HepG2 (cell line): ENCODE results near the gene C20orf144. TPM values are rescaled to one million over a fixed set of nuclear protein-coding genes. Genes with fewer than 3 reads are reported as not detected.

Experiments
- FOXA3 ChIP-seq: IDR thresholded peaks from 2 replicates; pipeline ENCODE4 v1.6.1; 2016; ENCODE audit warnings: missing genetic modification reagents, missing compliant biosample characterization
- FOXP4 ChIP-seq: sonication (generic); formaldehyde crosslinking; IDR thresholded peaks from 2 replicates; pipeline ENCODE4 v1.4.0; 2020; ENCODE audit warnings: missing genetic modification reagents
- IRF2 ChIP-seq: IDR thresholded peaks from 2 replicates; pipeline ENCODE4 v1.6.1; 2018; ENCODE audit warnings: missing genetic modification reagents, missing compliant biosample characterization
- KAT8 ChIP-seq: IDR thresholded peaks from 2 replicates; pipeline ENCODE4 v1.6.1; 2016; ENCODE audit warnings: missing genetic modification reagents, missing compliant biosample characterization
- MXD1 ChIP-seq: sonication (generic); formaldehyde crosslinking; IDR thresholded peaks from 2 replicates; pipeline ENCODE4 v1.4.0; 2020; ENCODE audit warnings: mild to moderate bottlenecking, missing genetic modification reagents
- NFKBIZ ChIP-seq: IDR thresholded peaks from 2 replicates; pipeline ENCODE4 v1.6.1; 2018; ENCODE audit warnings: missing genetic modification reagents, missing compliant biosample characterization
- NR2C2 ChIP-seq: sonication (generic); formaldehyde crosslinking; IDR thresholded peaks from 2 replicates; pipeline ENCODE4 v1.4.0; 2020; ENCODE audit warnings: missing genetic modification reagents, mild to moderate bottlenecking, moderate library complexity, borderline replicate concordance
- PRDM10 ChIP-seq: sonication (generic); formaldehyde crosslinking; IDR thresholded peaks from 2 replicates; pipeline ENCODE4 v1.4.0; 2020; ENCODE audit warnings: low read depth, missing genetic modification reagents
- RELA ChIP-seq: sonication (generic); formaldehyde crosslinking; IDR thresholded peaks from 2 replicates; pipeline ENCODE4 v1.4.0; 2020; ENCODE audit warnings: missing genetic modification reagents
- SOX5 ChIP-seq: IDR thresholded peaks from 2 replicates; pipeline ENCODE4 v1.6.1; 2016; ENCODE audit warnings: borderline replicate concordance
- ZC3H13 ChIP-seq: sonication (generic); formaldehyde crosslinking; IDR thresholded peaks from 2 replicates; pipeline ENCODE4 v1.8.1; 2023; ENCODE audit warnings: mild to moderate bottlenecking, missing genetic modification reagents, moderate library complexity
- ZNF441 ChIP-seq: sonication (generic); formaldehyde crosslinking; IDR thresholded peaks from 2 replicates; pipeline ENCODE4 v1.7.0; 2021; ENCODE audit warnings: missing genetic modification reagents, borderline replicate concordance
- ZNF616 ChIP-seq: sonication (generic); formaldehyde crosslinking; IDR thresholded peaks from 2 replicates; pipeline ENCODE4 v1.5.0; 2020; ENCODE audit warnings: low read depth, mild to moderate bottlenecking, missing genetic modification reagents
- ZNF644 ChIP-seq: IDR thresholded peaks from 2 replicates; pipeline ENCODE4 v1.6.1; 2016; ENCODE audit warnings: low read depth
- ZNF777 ChIP-seq: sonication (generic); formaldehyde crosslinking; IDR thresholded peaks from 2 replicates; pipeline ENCODE4 v1.4.0; 2020; ENCODE audit warnings: missing genetic modification reagents
- ZXDC ChIP-seq: sonication (generic); formaldehyde crosslinking; IDR thresholded peaks from 2 replicates; pipeline ENCODE4 v1.5.0; 2020; ENCODE audit warnings: mild to moderate bottlenecking, missing genetic modification reagents
- polyA plus RNA-seq, 8 experiments: library from polyadenylated mRNA; depleted of rRNA in 3 of 8; stranded (reverse) in 7 of 8; unstranded in 1 of 8; fragments of >200 nt; fragmentation: Illumina TruSeq in 4 of 8; extraction: Trizol in 4 of 8; gene quantifications; 2 replicates each; pipeline versions ENCODE4 v1.2.1 to v1.2.3, GENCODE V29; 2011 to 2016; ENCODE audit warnings: low read depth in 4 of 8, missing spikeins in 1 of 8, mixed read lengths in 1 of 8; ENCODE audit not compliant: insufficient read depth in 1 of 8
- total RNA-seq, 5 experiments: library from RNA; depleted of rRNA; stranded (reverse); fragments of >200 nt; fragmentation: Illumina TruSeq; extraction: Trizol; gene quantifications; 2 replicates each; pipeline ENCODE4 v1.2.3, GENCODE V29; 2016; ENCODE audit warnings: low read depth in 1 of 5

The C20orf144 gene
- total and polyA plus RNA-seq, 2 of the 13 experiments (the other 11 are each of a cell fraction or from before 2014, with no cell fraction given): 0.09 to 0.16 TPM

DNA sequence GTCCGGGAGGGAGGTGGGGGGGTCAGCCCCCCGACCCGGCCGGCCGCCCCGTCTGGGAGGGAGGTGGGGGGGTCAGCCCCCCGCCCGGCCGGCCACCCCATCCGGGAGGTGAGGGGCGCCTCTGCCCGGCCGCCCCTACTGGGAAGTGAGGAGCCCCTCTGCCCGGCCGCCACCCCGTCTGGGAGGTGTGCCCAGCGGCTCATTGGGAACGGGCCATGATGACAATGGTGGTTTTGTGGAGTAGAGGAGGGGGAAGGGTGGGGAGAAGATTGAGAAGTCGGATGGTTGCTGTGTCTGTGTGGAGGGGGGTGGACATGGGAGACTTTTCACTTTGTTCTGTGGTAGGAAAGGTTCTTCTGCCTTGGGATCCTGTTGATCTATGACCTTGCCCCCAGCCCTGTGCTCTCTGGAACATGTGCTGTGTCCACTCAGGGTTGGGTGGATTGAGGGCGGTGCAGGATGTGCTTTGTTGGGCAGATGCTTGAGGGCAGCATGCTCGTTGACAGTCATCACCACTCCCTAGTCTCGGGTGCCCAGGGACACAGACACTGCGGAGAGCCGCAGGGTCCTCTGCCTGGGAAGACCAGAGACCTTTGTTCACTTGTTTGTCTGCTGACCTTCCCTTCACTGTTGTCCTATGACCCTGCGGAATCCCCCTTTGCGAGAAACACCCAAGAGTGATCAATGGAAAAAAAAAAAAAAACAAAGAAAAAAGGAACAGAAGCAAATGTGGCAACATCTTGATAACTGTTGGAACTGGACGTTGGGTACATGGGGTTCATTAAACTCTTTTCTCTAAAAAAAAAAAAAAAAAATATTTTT lies 39.7 kb downstream of the C20orf144 start (continued):
- TF ChIP-seq ZNF777 (CRISPR knock-in tag): 0 out of 2 replicates have a peak, but pooled peaks have one; percentile 39
- peak; percentile 19; the same call in 1 of the 2 replicates for TF ChIP-seq KAT8 (CRISPR knock-in tag)
- TF ChIP-seq ZNF441 (CRISPR knock-in tag): peak; percentile 88; the same call in 1 of the 2 replicates
- TF ChIP-seq NFKBIZ (CRISPR knock-in tag): peak; percentile 66; the same call in 1 of the 2 replicates
- 0 out of 2 replicates have a peak, but pooled peaks have one; percentile 45 for TF ChIP-seq ZXDC
- TF ChIP-seq NR2C2 (CRISPR knock-in tag): peak; percentile 93
- TF ChIP-seq IRF2: peak; percentile 74
- peak; percentile 55; the same call in 1 of the 2 replicates for TF ChIP-seq ZNF644 (CRISPR knock-in tag)
- TF ChIP-seq MXD1 (CRISPR knock-in tag): peak; percentile 57; the same call in 1 of the 2 replicates
- TF ChIP-seq ZC3H13 (CRISPR knock-in tag): peak; percentile 83; the same call in 1 of the 2 replicates
- TF ChIP-seq RELA (CRISPR knock-in tag): peak; percentile 98; the same call in 1 of the 2 replicates
- peak; percentile 90 for TF ChIP-seq SOX5 (CRISPR knock-in tag)
- TF ChIP-seq FOXA3 (CRISPR knock-in tag): peak; percentile 87
- TF ChIP-seq ZNF616 (CRISPR knock-in tag): peak; percentile 78; the same call in 1 of the 2 replicates
- 0 out of 2 replicates have a peak, but pooled peaks have one; percentile 53 for TF ChIP-seq PRDM10
- peak; percentile 90 for TF ChIP-seq FOXP4
